Activated CD4-positive, alpha-beta T cell treated with anti-CD3 and anti-CD28 coated beads for 4 hours (primary cell): Measurements from ENCODE around the gene COG3.
A peak's percentile ranks its signal among the peaks of the same experiment; 100 is the strongest.

ENCODE experiments used
- DNase-seq, 2 donors: peaks; one replicate each; pipeline ENCODE4 v3.0.0-alpha.2; 2020

The COG3 gene

GRCh38 chr13:45448965-45449559 is 15.7 kb upstream of the COG3 start:
- no peak for DNase-seq

- no peak for DNase-seq
Measured at GRCh38 chr13:45451282-45451681, 13.5 kb upstream of the COG3 start.

- no peak for DNase-seq
Measured at GRCh38 chr13:45454204-45454603, 10.5 kb upstream of the COG3 start.

GRCh38 chr13:45456196-45456972 is 8.4 kb upstream of the COG3 start:
- DNase-seq, result no peak

- DNase-seq, result no peak
Measured at GRCh38 chr13:45464141-45464686, 525 bp upstream of the COG3 start.

- DNase-seq, result no peak
Measured at GRCh38 chr13:45466359-45466758, 1.6 kb downstream of the COG3 start.

DNA sequence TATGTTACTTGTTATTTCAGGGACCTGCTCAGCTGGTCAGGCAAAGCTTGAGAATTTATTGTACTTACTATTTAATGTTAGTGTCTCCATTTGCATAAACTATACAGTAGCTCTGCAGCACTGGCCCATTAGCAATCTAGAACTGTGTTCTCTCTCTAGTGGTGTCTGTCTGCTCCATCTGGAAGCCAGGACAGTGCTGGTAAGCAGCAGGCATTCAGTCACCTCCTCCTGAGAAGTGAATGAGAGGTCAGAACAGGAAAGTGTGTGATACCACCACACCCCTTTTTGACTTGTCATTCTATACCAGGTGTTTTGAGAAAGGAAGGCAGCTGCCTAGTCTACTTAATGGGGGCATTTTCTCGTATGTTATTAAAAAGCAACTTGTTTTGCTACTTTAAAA is 3.9 kb downstream of the COG3 start:
- no peak for DNase-seq

DNA sequence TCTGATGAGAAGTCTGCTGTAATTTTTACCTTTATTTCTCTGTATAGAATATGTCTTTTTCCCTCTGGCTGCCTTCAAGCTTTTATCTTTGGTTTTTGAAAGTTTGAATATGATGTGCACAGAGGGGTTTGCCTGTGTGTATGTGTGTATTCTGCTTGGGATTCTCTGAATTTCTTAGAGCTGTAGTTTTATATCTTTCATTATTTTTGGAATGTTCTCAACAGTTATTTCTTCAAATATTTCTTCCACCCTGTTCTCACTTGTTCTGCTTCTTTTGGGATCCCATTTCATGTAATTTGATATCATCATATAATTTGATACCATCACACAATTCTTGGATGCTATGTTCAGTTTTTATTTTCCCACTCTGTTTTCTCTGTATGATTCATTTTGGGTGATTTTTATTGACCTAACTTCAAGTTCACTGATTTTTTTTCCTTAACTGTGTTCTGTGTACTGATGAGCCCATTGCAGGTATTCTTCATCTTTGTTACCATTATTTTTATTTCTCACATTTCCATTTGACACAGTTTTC is 7.5 kb downstream of the COG3 start:
- DNase-seq, result no peak

GRCh38 chr13:45473627-45474026 is 8.9 kb downstream of the COG3 start:
- DNase-seq, result peak in 1 of 2 donors; percentile 17

GRCh38 chr13:45474584-45475454 is 10.1 kb downstream of the COG3 start:
- DNase-seq, result no peak

DNA sequence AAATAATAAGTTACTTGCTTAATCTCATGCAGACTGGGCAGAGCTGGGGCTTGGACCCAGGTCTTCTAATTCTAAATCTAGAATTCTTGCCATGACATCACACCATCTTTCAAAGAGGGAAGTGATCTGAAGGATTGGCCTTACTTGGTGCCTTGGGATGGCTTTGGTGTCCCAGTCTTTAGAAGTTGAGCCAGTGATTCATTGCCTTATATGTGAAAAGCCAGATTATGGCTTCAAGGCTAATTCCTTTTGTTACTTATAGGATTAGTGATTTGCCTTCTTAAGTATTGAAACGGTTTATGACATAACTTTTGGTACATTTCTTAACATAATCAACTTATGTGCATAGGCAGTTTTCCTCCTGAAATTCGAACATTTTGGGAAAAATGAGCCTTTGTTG is 14.9 kb downstream of the COG3 start:
- DNase-seq, result no peak

DNA sequence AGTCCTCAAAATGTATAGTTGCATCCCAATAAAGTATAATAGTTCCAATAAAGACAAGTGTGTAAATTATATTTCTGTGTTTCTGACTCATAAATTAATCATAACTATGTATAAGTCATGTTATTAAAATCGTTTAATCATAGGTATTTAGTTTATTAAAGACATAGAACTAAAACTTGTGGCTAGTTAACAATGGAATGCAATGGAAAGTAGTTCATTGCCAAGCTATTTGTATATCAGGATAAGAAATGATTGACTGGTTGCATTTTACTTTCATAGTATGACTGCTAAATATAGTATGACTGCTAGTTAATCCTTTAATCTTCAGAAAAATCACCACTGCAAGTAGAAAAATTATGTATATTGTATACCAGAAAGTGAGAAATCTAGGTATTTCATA is 16.9 kb downstream of the COG3 start:
- DNase-seq, result no peak

DNA sequence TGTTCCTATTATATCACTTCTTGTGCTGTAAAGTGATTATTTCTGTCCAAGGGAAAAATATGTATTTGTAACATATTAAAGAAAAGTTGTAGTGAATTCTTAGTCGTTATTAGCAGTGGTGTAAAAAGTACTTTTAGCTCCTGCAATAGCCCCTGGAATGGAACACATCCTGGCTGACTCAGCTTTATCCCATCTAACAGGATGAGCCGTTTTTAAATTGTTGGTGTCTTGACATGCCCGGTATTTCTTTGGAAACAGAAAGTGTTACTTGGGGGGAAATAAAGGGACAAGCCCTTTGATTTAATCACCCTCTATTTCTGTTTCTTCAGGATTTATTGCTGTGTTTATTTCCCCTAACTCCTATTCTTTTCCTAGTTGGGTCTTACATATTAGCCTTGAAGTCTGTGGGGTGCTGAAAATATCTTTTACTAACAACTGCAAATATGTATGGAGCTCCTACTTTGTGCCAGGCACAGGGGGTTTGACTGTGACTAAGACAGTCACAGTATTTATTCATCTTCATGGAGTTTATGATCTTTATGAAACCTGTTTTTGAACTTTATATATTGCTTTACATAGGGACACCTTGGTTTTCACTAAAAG is 17.9 kb downstream of the COG3 start:
- no peak for DNase-seq

DNA sequence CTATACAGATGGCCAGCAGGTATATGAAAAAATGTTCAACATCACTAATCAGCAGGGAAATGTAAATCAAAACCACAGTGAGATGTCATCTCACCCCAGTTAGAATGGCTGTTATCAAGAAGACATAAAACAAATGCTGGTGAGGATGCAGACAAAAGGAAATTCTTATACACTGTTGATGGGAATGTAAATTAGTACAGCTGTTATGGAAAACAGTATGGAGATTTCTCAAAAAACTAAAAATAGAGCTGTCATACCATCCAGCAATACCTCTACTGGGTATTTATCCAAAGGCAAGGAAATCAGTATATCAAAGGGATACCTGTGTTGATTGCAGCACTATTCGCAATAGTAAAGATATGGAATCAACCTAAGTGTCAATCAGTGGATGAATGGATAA is 22.9 kb downstream of the COG3 start:
- DNase-seq, result no peak

DNA sequence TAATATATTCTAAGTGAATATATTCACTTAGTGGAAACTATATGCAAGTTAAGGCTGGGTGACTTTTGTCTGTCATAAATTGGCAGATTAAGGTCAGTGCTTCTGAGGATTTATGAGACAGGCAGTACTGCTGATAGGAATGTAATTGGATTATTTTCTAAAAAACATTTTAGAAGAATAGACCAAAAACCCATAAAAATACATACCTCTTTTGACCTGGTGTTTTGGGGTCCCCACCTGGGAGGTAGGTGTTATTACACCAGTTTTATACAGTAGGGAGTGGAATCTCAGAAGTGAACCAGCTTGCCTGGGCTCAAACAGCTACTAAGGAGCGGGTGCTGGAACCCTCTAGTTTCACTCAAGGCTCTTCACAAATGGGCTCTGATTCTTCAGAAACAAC is 25.3 kb downstream of the COG3 start:
- peak in 1 of 2 donors; percentile 8 for DNase-seq

DNA sequence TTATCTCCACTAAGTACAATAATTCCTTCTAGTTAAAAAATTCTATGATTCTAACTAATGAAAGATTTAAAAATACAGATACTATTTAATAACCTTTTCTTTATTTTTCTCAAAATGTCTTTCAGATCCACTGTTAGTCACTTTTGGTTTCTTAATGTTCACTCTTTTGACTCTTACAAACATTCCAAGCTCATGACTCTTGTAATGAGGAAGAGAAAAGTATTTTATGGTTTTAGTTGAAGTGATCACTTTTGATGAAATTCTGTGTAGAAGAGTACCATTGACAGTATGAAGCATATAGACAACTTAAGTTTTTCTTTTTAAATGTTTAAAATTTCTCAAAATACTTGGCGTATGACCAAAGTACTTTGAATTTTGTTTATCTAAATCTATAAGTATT is 27.8 kb downstream of the COG3 start:
- DNase-seq, result no peak

GRCh38 chr13:45496942-45497341 is 32.2 kb downstream of the COG3 start:
- DNase-seq, result no peak

DNA sequence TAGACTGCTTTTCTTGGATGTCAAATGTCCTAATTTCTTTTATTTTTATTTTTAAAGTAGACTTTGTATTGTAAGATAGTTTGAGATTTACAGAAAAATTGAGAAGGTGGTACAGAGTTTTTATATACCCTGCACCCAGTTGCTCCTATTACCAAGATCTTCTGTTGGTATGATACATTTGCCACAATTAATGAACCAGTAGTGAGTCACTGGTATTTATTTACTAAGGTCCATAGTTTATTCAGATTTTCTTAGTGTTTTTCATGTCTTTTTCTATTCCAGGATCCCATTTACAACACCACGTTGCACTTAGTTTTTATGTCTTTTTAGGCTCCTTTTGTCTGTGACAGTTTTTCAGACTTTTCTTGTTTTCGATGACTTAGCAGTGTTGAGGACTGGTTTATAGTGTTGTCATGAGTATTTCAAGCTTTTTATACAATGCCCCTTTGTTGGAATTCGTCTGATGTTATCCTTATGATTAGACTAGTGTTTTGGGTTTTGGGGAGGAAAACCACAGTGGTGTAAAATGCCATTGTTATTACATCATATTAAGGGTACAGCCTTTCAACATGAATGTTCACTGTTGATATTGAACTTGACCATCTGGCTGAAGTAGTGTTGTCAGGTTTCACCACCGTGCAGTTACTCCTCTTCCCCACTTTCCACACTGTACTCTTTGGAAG is 35.9 kb downstream of the COG3 start:
- DNase-seq, result no peak

DNA sequence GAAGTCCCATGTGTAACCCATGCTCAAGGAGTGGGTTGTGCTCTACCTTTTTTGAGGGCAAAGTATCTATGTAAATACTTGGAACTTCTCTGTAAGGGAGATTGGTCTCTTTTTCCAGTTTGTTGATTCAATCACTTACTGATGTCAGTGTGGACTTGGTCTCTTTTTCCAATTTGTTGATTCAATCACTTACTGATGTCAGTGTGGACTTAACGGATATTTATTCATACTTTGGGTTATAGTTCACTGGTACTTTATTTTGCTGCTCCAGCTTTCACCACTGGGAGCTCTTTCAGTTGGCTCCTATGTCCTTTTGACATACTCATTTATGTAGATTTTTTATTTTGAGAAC is 36.4 kb downstream of the COG3 start:
- DNase-seq, result no peak

GRCh38 chr13:45503658-45504057 is 38.9 kb downstream of the COG3 start:
- no peak for DNase-seq

DNA sequence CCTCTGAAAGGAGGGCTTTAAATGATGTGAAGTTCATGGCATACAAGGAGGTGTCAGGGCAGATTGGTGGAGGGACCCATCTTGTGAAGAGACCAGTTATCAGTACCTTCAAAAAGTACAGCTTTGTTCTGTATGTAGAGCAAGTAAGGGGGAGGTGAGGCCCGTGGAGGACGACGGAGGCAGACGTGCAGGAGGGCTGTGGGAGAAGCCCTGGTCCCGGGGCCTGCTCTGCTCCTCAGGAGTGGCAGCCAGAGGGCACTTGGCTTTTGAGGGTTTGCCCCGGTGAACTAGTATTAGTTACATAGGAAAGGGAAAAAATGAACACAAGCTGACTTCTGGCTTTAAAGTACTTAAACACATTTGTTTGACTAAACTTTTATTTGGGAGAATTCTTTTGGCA is 42.1 kb downstream of the COG3 start:
- no peak for DNase-seq

- DNase-seq, result no peak
Measured at GRCh38 chr13:45508776-45509175, 44.0 kb downstream of the COG3 start.
